Epidermal melanocyte (primary cell): Measurements from ENCODE around the gene EXO5.
A peak's percentile ranks its signal among the peaks of the same experiment; 100 is the strongest.
"Not testable (repeated sequence)": the region's sequence is repeated elsewhere in the genome, so short reads cannot be mapped to it uniquely, and the experiment has no call there.

Experiments
- DNase-seq: peaks from one replicate; pipeline ENCODE4 v3.0.0; 2011; ENCODE audit warnings: low spot score; ENCODE audit not compliant: insufficient read length

EXO5 gene, protein sequence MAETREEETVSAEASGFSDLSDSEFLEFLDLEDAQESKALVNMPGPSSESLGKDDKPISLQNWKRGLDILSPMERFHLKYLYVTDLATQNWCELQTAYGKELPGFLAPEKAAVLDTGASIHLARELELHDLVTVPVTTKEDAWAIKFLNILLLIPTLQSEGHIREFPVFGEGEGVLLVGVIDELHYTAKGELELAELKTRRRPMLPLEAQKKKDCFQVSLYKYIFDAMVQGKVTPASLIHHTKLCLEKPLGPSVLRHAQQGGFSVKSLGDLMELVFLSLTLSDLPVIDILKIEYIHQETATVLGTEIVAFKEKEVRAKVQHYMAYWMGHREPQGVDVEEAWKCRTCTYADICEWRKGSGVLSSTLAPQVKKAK

DNA sequence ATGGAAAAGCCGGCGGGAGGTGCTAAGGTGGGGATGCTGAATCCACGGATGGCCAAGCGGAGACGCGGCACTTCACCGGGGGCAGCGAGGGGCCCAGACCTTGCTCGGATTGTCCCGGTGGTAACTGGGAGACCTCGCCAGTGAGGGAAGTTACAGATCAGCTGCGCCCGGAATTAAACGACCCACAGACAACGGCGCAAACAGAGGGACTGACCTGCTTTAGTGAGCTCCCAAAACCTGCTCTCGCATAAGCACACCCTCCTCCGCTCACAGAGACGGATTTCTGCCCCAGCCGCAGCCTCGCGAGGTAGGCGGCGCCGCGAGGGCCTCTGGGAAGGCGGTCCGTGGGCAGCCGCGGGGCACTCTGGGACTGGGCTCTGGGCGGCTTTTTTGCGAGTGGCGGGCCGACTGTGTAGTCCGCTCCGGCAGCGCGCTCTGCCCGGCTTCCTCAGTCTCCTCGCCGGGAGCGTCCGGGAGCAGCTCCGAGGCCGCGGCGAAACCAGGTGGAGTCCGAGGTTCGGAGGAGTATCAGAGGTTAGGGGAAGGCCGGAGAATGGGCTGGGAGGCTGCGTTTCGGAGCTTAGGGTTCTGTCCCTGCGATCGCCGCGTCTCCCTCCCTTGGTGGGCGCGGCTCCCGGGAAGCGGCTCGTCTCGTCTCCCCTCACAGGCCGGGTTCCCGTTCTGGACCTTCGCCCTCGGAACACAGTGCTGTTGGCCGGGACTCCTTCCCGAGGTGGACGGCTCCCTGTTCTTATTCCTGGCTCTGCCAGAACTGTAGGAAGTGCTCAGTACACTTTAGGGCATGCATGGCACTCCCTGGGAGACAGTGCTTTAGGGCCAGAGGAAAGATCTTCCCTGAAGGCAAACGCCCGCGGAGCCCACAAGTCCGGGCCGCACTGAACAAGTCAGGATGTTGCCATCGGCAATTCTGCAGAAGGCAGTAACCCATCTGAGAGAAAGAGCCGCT lies at the start of gene EXO5:
TSS of gene EXO5 (plus strand) at position 393 of the 967 bp plus-strand sequence. CDS start 5,778 bp downstream, outside the sequence.
- peak; percentile 50 for DNase-seq

GRCh38 chr1:40462956-40463590 lies 45.5 kb upstream of the EXO5 start:
- no peak for DNase-seq

DNA sequence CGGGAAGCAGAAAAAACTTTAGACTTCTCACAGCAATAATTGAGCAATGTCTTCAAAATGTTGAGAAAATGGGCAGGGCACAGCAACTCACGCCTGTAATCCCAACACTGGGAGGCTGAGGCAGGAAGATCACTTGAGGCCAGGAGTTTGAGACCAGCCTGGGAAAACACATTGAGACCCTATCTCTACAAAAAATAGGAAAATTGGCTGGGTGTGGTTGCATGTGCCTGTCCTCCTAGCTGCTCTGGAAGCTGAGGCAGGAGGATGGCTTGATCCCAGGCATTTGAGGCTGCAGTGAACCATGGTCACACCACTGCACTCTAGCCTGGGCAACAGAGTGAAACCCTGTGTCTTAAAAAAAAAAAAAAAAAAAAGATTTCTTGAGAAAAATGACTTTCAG lies 39.2 kb upstream of the EXO5 start:
- no peak for DNase-seq

GRCh38 chr1:40475268-40475667 lies 33.3 kb upstream of the EXO5 start:
- DNase-seq, result no peak

- peak; percentile 45 for DNase-seq
Observed at GRCh38 chr1:40476924-40477677, 31.5 kb upstream of the EXO5 start, which contains the start of gene ZFP69. ZFP69 (plus strand) TSS chr1:40477290; CDS start chr1:40479362, 2,072 bp downstream.

GRCh38 chr1:40477678-40478053 lies 30.9 kb upstream of the EXO5 start:
- DNase-seq, result no peak

- no peak for DNase-seq
Observed at GRCh38 chr1:40478276-40478675, 30.3 kb upstream of the EXO5 start.

GRCh38 chr1:40479156-40479555 lies 29.4 kb upstream of the EXO5 start:
- DNase-seq, result no peak

GRCh38 chr1:40495315-40495903 lies 13.2 kb upstream of the EXO5 start:
- DNase-seq, result no peak

GRCh38 chr1:40502651-40503050 lies 5.9 kb upstream of the EXO5 start:
- not testable (repeated sequence) for DNase-seq

GRCh38 chr1:40507973-40508372 lies 594 bp upstream of the EXO5 start:
- no peak for DNase-seq

DNA sequence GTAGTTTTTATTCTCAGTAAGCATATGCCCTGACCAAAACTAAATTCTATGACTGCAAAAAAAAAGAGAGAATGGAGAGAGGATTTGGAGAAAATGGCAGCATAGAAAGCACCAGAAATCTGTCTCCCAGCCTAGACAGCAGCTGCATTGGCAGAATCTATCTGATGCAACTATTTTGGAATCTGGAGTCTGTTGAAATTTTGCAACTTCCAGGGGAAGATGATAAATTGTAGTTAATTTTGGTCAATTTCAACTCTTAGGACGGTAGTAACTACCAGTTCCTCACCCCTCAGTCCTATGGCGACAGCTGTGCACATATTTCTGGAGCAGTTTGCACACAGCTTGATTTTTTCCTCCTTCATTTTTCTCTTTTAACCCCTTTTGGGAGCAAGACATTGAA lies 10.9 kb downstream of the EXO5 start:
- no peak for DNase-seq

GRCh38 chr1:40530735-40531380 lies 22.3 kb downstream of the EXO5 start:
- DNase-seq, result no peak

- DNase-seq, result peak; percentile 90
Observed at GRCh38 chr1:40531381-40532061, 23.0 kb downstream of the EXO5 start, which contains the start of gene ZNF684. ZNF684 (plus strand) TSS chr1:40531637; CDS start chr1:40533167, 1,530 bp downstream.

DNA sequence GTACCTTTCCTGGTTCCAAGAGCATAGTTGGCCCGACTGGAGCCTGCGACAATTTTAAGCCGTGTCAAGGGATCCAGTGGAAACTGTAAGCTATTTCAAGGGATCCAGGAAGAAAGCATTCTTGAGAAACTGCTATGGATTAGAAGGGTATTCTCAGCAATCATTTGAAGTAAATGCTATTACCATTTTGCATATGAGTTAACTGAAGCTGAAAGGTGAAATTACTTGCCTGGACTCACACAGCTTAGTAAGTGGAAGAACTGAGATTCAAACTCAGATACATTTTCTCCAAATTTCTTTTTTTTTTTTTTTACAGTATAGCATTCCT lies 23.5 kb downstream of the EXO5 start:
- no peak for DNase-seq

DNA sequence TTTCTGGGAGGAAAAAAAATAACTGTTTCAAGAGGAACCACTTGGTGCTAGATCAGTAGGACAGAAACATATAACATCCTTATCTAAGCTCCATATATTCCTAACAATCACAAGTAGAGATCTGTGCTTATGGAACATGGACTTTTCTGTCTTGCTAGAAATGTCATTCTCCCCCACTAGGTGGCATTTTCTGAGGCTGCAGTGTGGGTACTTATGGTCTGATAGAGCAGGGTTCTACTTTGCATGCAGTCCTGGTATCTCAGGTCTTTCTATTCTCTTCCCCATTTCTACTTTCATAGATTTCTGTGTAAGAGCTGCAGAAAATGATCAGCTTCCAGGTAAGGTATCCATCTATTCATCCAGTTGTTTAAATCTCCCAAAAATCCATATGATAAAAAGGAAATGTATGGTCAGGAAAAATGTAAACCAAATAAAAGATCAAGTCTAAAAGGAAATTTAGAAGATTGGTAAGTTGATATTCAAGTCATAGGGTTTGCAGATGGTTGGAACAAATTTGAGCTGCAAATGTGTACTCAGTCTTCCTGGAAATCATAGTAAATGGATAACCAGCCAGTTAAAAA lies 24.4 kb downstream of the EXO5 start:
- DNase-seq, result peak; percentile 45

DNA sequence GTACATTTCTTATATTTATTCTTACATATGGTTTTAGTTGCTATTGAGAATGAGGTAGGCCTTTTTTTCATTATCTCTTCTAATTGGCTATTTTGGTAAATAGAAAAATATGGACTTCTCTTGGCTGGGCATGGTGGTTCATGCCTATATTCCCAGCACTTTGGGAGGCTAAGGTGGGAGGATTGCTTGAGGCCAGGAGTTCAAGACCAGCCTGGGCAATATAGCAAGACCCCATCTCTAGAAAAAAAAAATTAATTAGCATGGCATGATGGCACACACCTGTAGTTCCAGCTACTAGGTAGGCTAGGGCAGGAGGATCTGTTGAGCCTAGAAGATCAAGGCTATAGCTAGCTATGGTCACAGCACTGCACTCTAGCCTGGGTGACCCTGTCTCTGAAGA lies 26.0 kb downstream of the EXO5 start:
- no peak for DNase-seq

- DNase-seq, result no peak
Observed at GRCh38 chr1:40535732-40536131, 27.2 kb downstream of the EXO5 start.

- no peak for DNase-seq
Observed at GRCh38 chr1:40539338-40539737, 30.8 kb downstream of the EXO5 start.
